ENCODE results near the gene NHEJ1. TPM values are rescaled to one million over a fixed set of nuclear protein-coding genes. Genes with fewer than 3 reads are reported as not detected.

The NHEJ1 gene
- polyA plus RNA-seq, 1 donor (not counting 4 experiments of a cell fraction or from before 2014, with no cell fraction given): 13.1 TPM

GRCh38 chr2:219127037-219127635 is 33.5 kb downstream of the NHEJ1 start:
- Histone ChIP-seq H3K36me3 (ENCODE audit: control insufficient read depth in 2 of 2, extremely low read depth in 1 of 2, insufficient read depth in 2 of 2, low read length in 2 of 2) (peaks cover 0 to 1% of the 10 kb centered on the region in 2 experiments), H3K4me1 (ENCODE audit: control insufficient read depth, extremely low read depth, insufficient read depth, low read length) (peaks cover 3% of the 10 kb centered on the region), H3K9ac (ENCODE audit: control insufficient read depth, extremely low read depth, insufficient read depth, low read length) (no peak overlapping the region), H3K4me3 (ENCODE audit: control insufficient read depth in 2 of 3, extremely low read depth in 1 of 3, insufficient read depth in 2 of 3, low read depth in 1 of 3, low read length in 3 of 3) (no peak overlapping the region), H4K20me1 (ENCODE audit: control insufficient read depth, extremely low read depth, insufficient read depth, low read length) (no peaks in the 10 kb centered on the region), H3K79me2 (ENCODE audit: control insufficient read depth, insufficient read depth, low read length) (no peaks in the 10 kb centered on the region), H3K9me1 (ENCODE audit: control insufficient read depth, extremely low read depth, insufficient read depth, low read length) (peaks cover 2% of the 10 kb centered on the region), H3K27ac (ENCODE audit: control insufficient read depth, insufficient read depth, low read length) (no peak overlapping the region), H3K4me2 (ENCODE audit: control insufficient read depth, extremely low read depth, insufficient read depth, low read depth, low read length) (no peak overlapping the region), H3K9me3 (ENCODE audit: control insufficient read depth, low read depth, low read length) (no peaks in the 10 kb centered on the region), H2AFZ (ENCODE audit: control insufficient read depth, low read length) (no peak overlapping the region), H3K27me3 (ENCODE audit: control insufficient read depth, extremely low read depth, insufficient read depth, low read length) (no peaks in the 10 kb centered on the region)
- TF ChIP-seq, protein P1, sequence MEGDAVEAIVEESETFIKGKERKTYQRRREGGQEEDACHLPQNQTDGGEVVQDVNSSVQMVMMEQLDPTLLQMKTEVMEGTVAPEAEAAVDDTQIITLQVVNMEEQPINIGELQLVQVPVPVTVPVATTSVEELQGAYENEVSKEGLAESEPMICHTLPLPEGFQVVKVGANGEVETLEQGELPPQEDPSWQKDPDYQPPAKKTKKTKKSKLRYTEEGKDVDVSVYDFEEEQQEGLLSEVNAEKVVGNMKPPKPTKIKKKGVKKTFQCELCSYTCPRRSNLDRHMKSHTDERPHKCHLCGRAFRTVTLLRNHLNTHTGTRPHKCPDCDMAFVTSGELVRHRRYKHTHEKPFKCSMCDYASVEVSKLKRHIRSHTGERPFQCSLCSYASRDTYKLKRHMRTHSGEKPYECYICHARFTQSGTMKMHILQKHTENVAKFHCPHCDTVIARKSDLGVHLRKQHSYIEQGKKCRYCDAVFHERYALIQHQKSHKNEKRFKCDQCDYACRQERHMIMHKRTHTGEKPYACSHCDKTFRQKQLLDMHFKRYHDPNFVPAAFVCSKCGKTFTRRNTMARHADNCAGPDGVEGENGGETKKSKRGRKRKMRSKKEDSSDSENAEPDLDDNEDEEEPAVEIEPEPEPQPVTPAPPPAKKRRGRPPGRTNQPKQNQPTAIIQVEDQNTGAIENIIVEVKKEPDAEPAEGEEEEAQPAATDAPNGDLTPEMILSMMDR (optimal IDR thresholded peaks at IDR 0.05 in 1 of 3, IDR thresholded peaks at IDR 0.05 in 1 of 3, conservative IDR thresholded peaks at IDR 0.05 in 1 of 3; ENCODE audit: extremely low read depth in 1 of 3, insufficient read depth in 2 of 3, low read length in 3 of 3): no peak
- no peak for TF ChIP-seq EZH2 (IDR thresholded peaks at IDR 0.05; ENCODE audit: low read length)
- FAIRE-seq: no peak
- DNase-seq (ENCODE audit: low read depth, low spot score): no peak
- dilution Hi-C loops (cut with MboI; ENCODE audit: extremely low pct_ligation_motif_present, low sequenced_read_pairs): no loop called here

GRCh38 chr2:219126555-219126954 is 34.1 kb downstream of the NHEJ1 start:
- no peak for TF ChIP-seq EZH2 (IDR thresholded peaks at IDR 0.05; ENCODE audit: low read length)
- TF ChIP-seq, protein P1 (optimal IDR thresholded peaks at IDR 0.05 in 1 of 3, IDR thresholded peaks at IDR 0.05 in 1 of 3, conservative IDR thresholded peaks at IDR 0.05 in 1 of 3; ENCODE audit: extremely low read depth in 1 of 3, insufficient read depth in 2 of 3, low read length in 3 of 3): no peak
- H3K27me3 ChIP-seq (ENCODE audit: control insufficient read depth, extremely low read depth, insufficient read depth, low read length): no peaks in the 10 kb centered on the region
- no peak overlapping the region for H3K27ac ChIP-seq (ENCODE audit: control insufficient read depth, insufficient read depth, low read length)
- peaks cover 2% of the 10 kb centered on the region for H3K9me1 ChIP-seq (ENCODE audit: control insufficient read depth, extremely low read depth, insufficient read depth, low read length)
- no peaks in the 10 kb centered on the region for H3K9me3 ChIP-seq (ENCODE audit: control insufficient read depth, low read depth, low read length)
- no peak overlapping the region for H3K9ac ChIP-seq (ENCODE audit: control insufficient read depth, extremely low read depth, insufficient read depth, low read length)
- H3K36me3 ChIP-seq (ENCODE audit: control insufficient read depth in 2 of 2, extremely low read depth in 1 of 2, insufficient read depth in 2 of 2, low read length in 2 of 2): peaks cover 0 to 1% of the 10 kb centered on the region in 2 experiments
- dilution Hi-C loops (cut with MboI; ENCODE audit: extremely low pct_ligation_motif_present, low sequenced_read_pairs): no loop called here
- peaks cover 3% of the 10 kb centered on the region for H3K4me1 ChIP-seq (ENCODE audit: control insufficient read depth, extremely low read depth, insufficient read depth, low read length)
- DNase-seq (ENCODE audit: low read depth, low spot score) (no peak), FAIRE-seq (no peak)
- no peak overlapping the region for H2AFZ ChIP-seq (ENCODE audit: control insufficient read depth, low read length)
- H4K20me1 ChIP-seq (ENCODE audit: control insufficient read depth, extremely low read depth, insufficient read depth, low read length): no peaks in the 10 kb centered on the region
- H3K79me2 ChIP-seq (ENCODE audit: control insufficient read depth, insufficient read depth, low read length): no peaks in the 10 kb centered on the region
- no peak overlapping the region for H3K4me2 ChIP-seq (ENCODE audit: control insufficient read depth, extremely low read depth, insufficient read depth, low read depth, low read length)
- no peak overlapping the region for H3K4me3 ChIP-seq (ENCODE audit: control insufficient read depth in 2 of 3, extremely low read depth in 1 of 3, insufficient read depth in 2 of 3, low read depth in 1 of 3, low read length in 3 of 3)
